Renal cortical epithelial cell (primary cell): ENCODE results near the gene U2AF1L4. TPM values are rescaled to one million over a fixed set of nuclear protein-coding genes. Genes with fewer than 3 reads are reported as not detected.
A peak's percentile ranks its signal among the peaks of the same experiment; 100 is the strongest.

ENCODE experiments used
- DNase-seq: peaks from one replicate; pipeline ENCODE4 v3.0.0-alpha.2; 2011; ENCODE audit warnings: low read depth
- total RNA-seq: library from RNA; depleted of rRNA; stranded (reverse); fragments of >200 nt; gene quantifications from 2 replicates; pipeline ENCODE4 v1.2.3, GENCODE V29; 2014

U2AF1L4 gene
- total RNA-seq, 1 donor from 2014 or later, result 7.2 TPM

- peak; percentile 91 for DNase-seq
These were observed 4.6 kb downstream of the U2AF1L4 start for GRCh38 chr19:35740423-35741202.

GRCh38 chr19:35740108-35740422 lies 5.2 kb downstream of the U2AF1L4 start:
- no peak for DNase-seq

- DNase-seq, result no peak
These were observed 5.7 kb downstream of the U2AF1L4 start for GRCh38 chr19:35739275-35740107.

- DNase-seq, result no peak
These were observed 6.4 kb downstream of the U2AF1L4 start for GRCh38 chr19:35738887-35739229.

- no peak for DNase-seq
These were observed 7.0 kb downstream of the U2AF1L4 start for GRCh38 chr19:35738021-35738886.

- DNase-seq, result no peak
These were observed 8.0 kb downstream of the U2AF1L4 start for GRCh38 chr19:35736913-35737886.

GRCh38 chr19:35734889-35735288 lies 10.3 kb downstream of the U2AF1L4 start:
- no peak for DNase-seq

- no peak for DNase-seq
These were observed 10.9 kb downstream of the U2AF1L4 start for GRCh38 chr19:35734273-35734672.

GRCh38 chr19:35733180-35734125 lies 11.8 kb downstream of the U2AF1L4 start:
- no peak for DNase-seq

GRCh38 chr19:35732540-35733179 lies 12.6 kb downstream of the U2AF1L4 start:
- no peak for DNase-seq

- DNase-seq, result no peak
These were observed 13.3 kb downstream of the U2AF1L4 start for GRCh38 chr19:35731779-35732405.

GRCh38 chr19:35731353-35731752 lies 13.9 kb downstream of the U2AF1L4 start:
- DNase-seq, result no peak

- no peak for DNase-seq
These were observed 14.9 kb downstream of the U2AF1L4 start for GRCh38 chr19:35730326-35730725.

- DNase-seq, result no peak
These were observed 15.5 kb downstream of the U2AF1L4 start for GRCh38 chr19:35729763-35730162.

GRCh38 chr19:35729021-35729420 lies 16.2 kb downstream of the U2AF1L4 start:
- DNase-seq, result no peak

- DNase-seq, result no peak
These were observed 17.1 kb downstream of the U2AF1L4 start for GRCh38 chr19:35727956-35728706.

GRCh38 chr19:35727053-35727955 lies 17.9 kb downstream of the U2AF1L4 start:
- DNase-seq, result no peak
